KMS-11 (cell line): Measurements from ENCODE around the gene BCAR3.

ENCODE experiments used
- H2AFZ ChIP-seq: fragments of 200-600 bp; sonication (generic); 2 replicates; pipeline ENCODE4 v1.6.1; 2016; ENCODE audit warnings: antibody characterized with exemption, mixed run types, low read depth
- H3K27ac ChIP-seq: fragments of 200-600 bp; sonication (generic); 2 replicates; pipeline ENCODE4 v1.6.1; 2016; ENCODE audit warnings: mild to moderate bottlenecking, mixed run types
- H3K27me3 ChIP-seq: fragments of 200-600 bp; sonication (generic); 2 replicates; pipeline ENCODE4 v1.6.1; 2017; ENCODE audit warnings: mild to moderate bottlenecking, low read depth, mixed run types, moderate library complexity; ENCODE audit not compliant: insufficient read depth
- H3K36me3 ChIP-seq: fragments of 200-600 bp; sonication (generic); 2 replicates; pipeline ENCODE4 v1.6.1; 2017; ENCODE audit warnings: mild to moderate bottlenecking, mixed run types; ENCODE audit not compliant: insufficient read depth
- H3K4me1 ChIP-seq: fragments of 200-600 bp; sonication (generic); 2 replicates; pipeline ENCODE4 v1.6.1; 2016; ENCODE audit warnings: mild to moderate bottlenecking, low read depth, mixed run types; ENCODE audit not compliant: poor library complexity, severe bottlenecking
- H3K4me2 ChIP-seq: fragments of 200-600 bp; sonication (generic); 2 replicates; pipeline ENCODE4 v1.7.0; 2016; ENCODE audit warnings: mild to moderate bottlenecking, mixed run types
- H3K4me3 ChIP-seq: fragments of 200-600 bp; sonication (generic); IDR thresholded peaks from 2 replicates; pipeline ENCODE4 v1.6.1; 2017; ENCODE audit warnings: low read depth, low read length, mixed read lengths; ENCODE audit not compliant: insufficient read depth
- H3K79me2 ChIP-seq: fragments of 200-600 bp; sonication (generic); 2 replicates; pipeline ENCODE4 v1.6.1; 2016; ENCODE audit warnings: low read depth, mixed run types; ENCODE audit not compliant: insufficient read depth
- H3K9ac ChIP-seq: fragments of 200-600 bp; sonication (generic); 2 replicates; pipeline ENCODE4 v1.6.1; 2016; ENCODE audit warnings: mild to moderate bottlenecking, mixed run types
- H4K20me1 ChIP-seq: fragments of 200-600 bp; sonication (generic); 2 replicates; pipeline ENCODE4 v1.6.1; 2016; ENCODE audit warnings: mild to moderate bottlenecking, mixed run types; ENCODE audit not compliant: insufficient read depth
- TF ChIP-seq, protein P1 (sequence below): fragments of 200-600 bp; sonication (generic); conservative IDR thresholded peaks from 2 replicates; pipeline ENCODE4 v1.6.1; 2017; ENCODE audit warnings: low read depth, mild to moderate bottlenecking, antibody characterized with exemption, low read length, moderate library complexity, mixed read lengths

Gene BCAR3

DNA sequence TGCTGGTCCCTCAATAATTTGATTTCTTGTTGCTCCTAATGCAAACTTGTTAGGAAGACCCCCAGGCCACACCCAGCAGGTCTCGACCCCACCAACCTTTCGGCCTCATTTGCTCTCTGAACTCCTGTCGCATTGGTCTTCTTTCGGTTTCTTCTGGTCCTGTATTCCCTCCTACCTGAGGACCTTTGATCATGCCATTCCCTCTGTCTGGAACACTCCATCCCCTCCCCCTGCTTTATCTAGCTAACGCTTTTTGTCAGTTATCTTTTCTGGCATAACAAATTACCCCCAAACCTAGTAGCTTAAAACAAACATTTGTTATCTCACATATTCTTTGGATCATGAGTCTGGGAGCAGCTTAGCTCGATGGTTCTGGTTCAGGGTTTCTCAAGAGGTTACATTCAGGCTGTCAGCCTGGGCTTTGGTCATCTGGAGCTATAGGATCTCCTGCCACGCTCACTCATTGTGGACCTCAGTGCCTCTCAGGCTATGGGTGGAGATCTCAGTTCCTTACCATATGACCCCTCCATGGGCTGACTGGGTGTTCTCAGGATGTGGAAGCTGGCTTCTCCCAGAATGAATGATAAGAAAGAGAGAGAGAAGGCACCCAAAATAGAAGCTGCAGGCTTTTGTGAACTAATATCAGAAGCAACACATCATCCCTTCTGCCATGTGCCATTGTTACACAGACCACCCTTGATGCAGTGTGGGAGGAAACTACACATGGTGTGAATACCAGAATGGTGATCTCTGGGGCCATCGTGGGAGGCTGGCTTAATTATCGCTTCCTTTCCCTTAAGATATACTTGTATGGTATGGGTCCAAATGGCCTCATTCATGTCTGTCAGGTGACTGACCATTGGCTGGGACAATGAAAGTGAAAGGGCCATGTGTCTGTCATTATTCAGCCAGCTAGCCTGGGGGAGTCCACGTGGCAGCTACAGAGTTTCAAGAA, 29.1 kb upstream of the BCAR3 start:
- H2AFZ ChIP-seq, result no peak overlapping the region
- H3K79me2 ChIP-seq, result no peaks in the 10 kb centered on the region
- H3K27me3 ChIP-seq, result no peaks in the 10 kb centered on the region
- no peak overlapping the region for H3K9ac ChIP-seq
- H3K4me3 ChIP-seq, result no peak overlapping the region
- H3K4me2 ChIP-seq, result no peak overlapping the region
- no peaks in the 10 kb centered on the region for H3K36me3 ChIP-seq
- no peak overlapping the region for H3K27ac ChIP-seq
- H3K4me1 ChIP-seq, result peaks cover 33% of the 10 kb centered on the region
- TF ChIP-seq, protein P1, sequence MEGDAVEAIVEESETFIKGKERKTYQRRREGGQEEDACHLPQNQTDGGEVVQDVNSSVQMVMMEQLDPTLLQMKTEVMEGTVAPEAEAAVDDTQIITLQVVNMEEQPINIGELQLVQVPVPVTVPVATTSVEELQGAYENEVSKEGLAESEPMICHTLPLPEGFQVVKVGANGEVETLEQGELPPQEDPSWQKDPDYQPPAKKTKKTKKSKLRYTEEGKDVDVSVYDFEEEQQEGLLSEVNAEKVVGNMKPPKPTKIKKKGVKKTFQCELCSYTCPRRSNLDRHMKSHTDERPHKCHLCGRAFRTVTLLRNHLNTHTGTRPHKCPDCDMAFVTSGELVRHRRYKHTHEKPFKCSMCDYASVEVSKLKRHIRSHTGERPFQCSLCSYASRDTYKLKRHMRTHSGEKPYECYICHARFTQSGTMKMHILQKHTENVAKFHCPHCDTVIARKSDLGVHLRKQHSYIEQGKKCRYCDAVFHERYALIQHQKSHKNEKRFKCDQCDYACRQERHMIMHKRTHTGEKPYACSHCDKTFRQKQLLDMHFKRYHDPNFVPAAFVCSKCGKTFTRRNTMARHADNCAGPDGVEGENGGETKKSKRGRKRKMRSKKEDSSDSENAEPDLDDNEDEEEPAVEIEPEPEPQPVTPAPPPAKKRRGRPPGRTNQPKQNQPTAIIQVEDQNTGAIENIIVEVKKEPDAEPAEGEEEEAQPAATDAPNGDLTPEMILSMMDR, result no peak
- H4K20me1 ChIP-seq, result no peaks in the 10 kb centered on the region

DNA sequence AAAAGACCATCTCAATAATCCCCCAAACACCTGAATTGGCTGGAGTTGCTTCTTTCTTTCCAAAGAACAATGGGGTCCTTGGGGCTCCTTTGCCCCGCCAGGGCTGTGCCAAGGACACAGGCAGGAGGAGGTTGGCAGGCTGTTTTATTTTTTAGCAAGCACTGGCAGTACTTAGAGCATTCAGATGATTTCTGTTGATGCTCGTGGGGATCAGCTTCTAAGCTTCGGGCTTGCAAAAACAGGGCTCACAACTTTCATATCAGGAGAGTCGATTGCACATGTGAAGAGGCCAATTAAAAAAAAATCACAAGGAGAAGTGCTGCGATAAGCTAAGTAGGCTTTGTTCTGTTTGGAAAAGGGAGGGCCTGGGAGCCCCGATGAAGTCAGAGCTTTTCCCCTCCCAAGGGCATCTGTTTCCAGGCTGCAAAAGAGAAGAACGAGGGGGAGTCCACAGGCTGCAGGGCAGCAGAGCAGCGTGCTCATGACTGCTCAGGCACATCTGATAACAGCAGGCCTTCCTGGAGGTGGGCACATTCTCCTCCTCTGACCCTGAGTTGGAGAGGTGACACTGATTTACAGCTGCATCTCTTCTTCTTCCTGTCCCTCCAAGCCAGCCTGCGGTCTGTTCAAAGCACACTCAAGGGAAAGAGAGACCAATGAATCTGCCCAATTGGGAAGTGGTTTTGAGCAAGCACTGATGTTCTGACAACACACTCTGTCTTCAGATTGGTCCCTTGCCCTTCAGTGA, 27.3 kb upstream of the BCAR3 start:
- TF ChIP-seq, protein P1, result no peak
- no peak overlapping the region for H3K4me3 ChIP-seq
- no peak overlapping the region for H3K4me2 ChIP-seq
- H3K36me3 ChIP-seq, result no peaks in the 10 kb centered on the region
- H3K27ac ChIP-seq, result no peak overlapping the region
- H4K20me1 ChIP-seq, result no peaks in the 10 kb centered on the region
- no peaks in the 10 kb centered on the region for H3K79me2 ChIP-seq
- no peaks in the 10 kb centered on the region for H3K27me3 ChIP-seq
- H3K4me1 ChIP-seq, result peaks cover 14% of the 10 kb centered on the region
- H3K9ac ChIP-seq, result no peak overlapping the region
- no peak overlapping the region for H2AFZ ChIP-seq

DNA sequence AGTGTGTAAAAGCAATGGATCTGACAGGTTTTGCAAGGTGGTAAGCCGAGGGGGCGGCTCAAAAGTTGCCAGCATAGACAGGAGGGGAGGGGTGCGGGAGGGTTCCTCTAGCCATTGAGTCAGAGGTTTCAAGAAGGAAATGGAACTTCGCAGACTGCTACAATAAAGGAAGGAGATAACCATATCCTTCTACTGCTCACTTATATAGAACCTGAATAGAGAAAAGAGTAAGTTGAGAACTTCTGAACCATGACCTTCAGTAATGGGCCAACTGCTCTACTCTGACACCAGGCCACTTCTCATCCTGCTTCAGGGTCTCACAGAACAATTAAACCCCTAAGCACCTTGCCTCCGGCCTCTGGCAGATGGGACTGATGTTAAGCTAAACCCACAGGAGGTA, 26.3 kb upstream of the BCAR3 start:
- Histone ChIP-seq H4K20me1 (no peaks in the 10 kb centered on the region), H3K4me1 (peaks cover 5% of the 10 kb centered on the region)

DNA sequence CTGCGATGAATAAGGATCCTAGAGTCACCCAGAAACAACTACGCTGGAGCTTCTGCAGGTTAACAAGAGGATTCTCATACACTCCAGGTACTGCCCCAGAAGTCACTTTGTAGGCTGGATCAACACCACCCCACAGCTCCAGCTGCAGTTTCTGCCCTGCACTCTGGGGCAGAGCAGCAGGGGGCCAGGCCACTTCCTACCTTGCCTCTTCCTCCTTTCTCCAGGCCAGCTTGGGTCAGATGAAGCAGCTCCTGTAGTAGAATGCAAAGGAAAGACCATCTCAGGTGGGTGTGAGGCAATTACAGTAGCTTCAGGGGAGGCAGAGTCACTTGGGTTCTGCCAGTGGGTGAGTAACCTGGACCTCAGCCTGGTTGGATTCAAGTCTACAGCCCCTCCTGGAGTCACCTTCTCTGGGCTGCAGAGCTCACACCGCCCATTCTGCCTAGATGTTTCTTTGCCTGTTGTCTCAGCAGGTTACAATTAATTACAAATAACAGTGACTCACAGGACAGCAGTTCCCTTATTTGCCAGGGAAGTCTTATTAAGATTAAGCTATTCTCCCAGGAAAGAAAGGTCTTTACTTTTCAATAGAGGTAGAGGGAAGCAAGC, 24.4 kb upstream of the BCAR3 start:
- Histone ChIP-seq H3K27me3 (no peaks in the 10 kb centered on the region), H4K20me1 (no peaks in the 10 kb centered on the region), H3K9ac (no peak overlapping the region), H3K36me3 (no peaks in the 10 kb centered on the region), H3K79me2 (no peaks in the 10 kb centered on the region), H3K4me1 (no peaks in the 10 kb centered on the region), H3K4me3 (no peak overlapping the region), H3K4me2 (no peak overlapping the region), H2AFZ (no peak overlapping the region), H3K27ac (no peak overlapping the region)
- TF ChIP-seq, protein P1, result no peak

More for the DNA sequence above, 26.3 kb upstream of the BCAR3 start:
- Histone ChIP-seq H3K27ac (no peak overlapping the region), H3K4me3 (no peak overlapping the region), H3K36me3 (no peaks in the 10 kb centered on the region), H3K4me2 (no peak overlapping the region), H2AFZ (no peak overlapping the region), H3K9ac (no peak overlapping the region), H3K27me3 (no peaks in the 10 kb centered on the region), H3K79me2 (no peaks in the 10 kb centered on the region)
- TF ChIP-seq, protein P1, result no peak
